ENCODE data around the gene NEU2. TPM values are rescaled to one million over a fixed set of nuclear protein-coding genes. Genes with fewer than 3 reads are reported as not detected.

The NEU2 gene
- total RNA-seq, 2 experiments from 2014 or later, result not detected

DNA sequence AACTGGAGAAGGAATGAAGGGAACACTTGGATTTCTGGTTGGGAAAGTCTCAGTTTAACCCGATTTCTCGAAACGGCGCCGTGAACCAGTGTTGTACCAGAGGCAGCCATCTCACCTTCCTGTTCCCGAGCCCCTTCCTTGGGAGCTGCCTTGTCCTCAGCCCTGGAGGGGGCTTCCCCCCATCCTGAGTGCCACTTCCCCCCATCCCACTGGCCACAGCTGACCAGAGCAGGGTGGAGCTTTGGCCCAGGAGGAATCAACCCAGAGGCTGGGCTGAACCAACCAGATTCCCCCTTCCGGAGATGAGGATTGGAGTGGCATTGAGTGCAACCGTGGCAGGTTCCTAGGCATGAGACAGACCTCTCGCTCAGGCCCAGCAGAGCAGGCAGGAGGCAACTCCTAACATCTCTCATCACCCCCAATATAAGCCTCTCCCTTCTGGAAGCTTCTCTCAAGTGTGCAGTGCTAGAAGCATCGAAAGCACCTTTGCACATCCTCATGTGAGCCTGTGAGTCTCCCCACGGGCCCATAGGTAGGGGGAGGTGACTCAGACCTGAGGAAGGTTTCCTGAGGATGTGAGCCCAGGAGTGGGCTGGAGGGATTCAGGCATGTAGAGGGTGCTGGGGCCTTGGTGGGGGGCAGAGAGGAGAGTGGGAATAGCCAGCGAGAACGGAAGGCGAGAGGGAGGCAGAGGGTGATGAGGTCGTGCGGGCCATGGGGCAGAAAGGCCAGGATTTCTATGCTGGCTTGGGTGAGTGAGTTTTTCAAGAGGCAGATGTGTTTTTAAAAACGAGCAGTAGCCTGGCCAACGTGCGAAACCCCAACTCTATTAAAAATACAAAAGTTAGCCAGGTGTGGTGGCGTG, 31.4 kb upstream of the NEU2 start:
- H3K4me3 Mint-ChIP-seq, result no peak overlapping the region
- DNase-seq (no peak), ATAC-seq (no peak)
- H3K4me1 Mint-ChIP-seq, result no peaks in the 10 kb centered on the region
- CTCF ChIA-PET, result no interaction called here
- POLR2A ChIA-PET, result no interaction called here
- intact Hi-C loops (cut with DNase I, micrococcal nuclease), result no loop called here
- H3K9me3 Mint-ChIP-seq (ENCODE audit: low read depth), result no peaks in the 10 kb centered on the region
- no peaks in the 10 kb centered on the region for H3K36me3 Mint-ChIP-seq (ENCODE audit: low read depth)
- no peak overlapping the region for H3K27ac Mint-ChIP-seq
- no peaks in the 10 kb centered on the region for H3K27me3 Mint-ChIP-seq

DNA sequence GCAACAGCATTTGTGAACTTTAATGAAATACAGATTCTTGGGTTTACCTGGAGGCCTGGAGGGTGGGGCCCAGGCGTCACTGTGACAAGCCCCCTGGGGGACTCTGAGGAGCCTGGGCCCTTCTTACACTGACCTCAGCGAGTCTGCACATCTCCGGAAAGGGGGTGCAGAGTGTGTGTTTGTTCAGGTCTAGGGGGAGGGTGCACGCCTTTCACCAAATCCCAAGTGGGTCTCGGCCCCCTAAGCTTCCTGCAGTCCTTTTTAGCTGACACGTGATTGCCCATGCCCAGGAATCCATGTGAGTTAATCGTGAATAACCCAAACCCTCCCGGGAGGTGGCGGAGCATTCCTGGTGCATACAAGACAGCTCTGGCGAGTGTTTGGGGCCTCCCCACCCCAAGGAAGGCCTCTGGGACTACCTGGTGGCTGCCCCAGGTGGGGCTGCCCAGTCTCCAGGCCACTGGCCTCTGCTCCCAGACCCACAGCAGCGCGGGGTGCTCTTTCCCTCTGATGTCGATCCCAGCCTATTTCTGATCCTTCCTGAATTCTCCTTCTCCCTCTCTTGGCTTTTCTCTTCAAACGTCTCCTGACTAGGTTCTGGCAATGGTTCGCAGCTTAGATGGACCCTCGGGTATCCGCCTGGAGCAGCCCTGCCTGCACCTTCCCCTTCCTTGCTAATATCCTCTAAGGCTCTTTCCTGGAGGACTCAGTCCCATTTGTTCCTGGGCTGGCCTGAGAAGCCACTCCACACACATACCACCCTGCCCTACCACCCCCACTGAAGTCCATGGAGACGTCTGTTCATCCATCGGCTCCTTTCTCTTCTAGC, 29.4 kb upstream of the NEU2 start:
- H3K4me1 Mint-ChIP-seq, result no peaks in the 10 kb centered on the region
- no peak overlapping the region for H3K27ac Mint-ChIP-seq
- no peaks in the 10 kb centered on the region for H3K27me3 Mint-ChIP-seq
- intact Hi-C loops (cut with DNase I, micrococcal nuclease), result no loop called here
- ATAC-seq, result no peak
- DNase-seq, result no peak
- no peak overlapping the region for H3K4me3 Mint-ChIP-seq
- CTCF ChIA-PET, result no interaction called here
- no peaks in the 10 kb centered on the region for H3K9me3 Mint-ChIP-seq (ENCODE audit: low read depth)
- POLR2A ChIA-PET, result no interaction called here
- H3K36me3 Mint-ChIP-seq (ENCODE audit: low read depth), result no peaks in the 10 kb centered on the region

DNA sequence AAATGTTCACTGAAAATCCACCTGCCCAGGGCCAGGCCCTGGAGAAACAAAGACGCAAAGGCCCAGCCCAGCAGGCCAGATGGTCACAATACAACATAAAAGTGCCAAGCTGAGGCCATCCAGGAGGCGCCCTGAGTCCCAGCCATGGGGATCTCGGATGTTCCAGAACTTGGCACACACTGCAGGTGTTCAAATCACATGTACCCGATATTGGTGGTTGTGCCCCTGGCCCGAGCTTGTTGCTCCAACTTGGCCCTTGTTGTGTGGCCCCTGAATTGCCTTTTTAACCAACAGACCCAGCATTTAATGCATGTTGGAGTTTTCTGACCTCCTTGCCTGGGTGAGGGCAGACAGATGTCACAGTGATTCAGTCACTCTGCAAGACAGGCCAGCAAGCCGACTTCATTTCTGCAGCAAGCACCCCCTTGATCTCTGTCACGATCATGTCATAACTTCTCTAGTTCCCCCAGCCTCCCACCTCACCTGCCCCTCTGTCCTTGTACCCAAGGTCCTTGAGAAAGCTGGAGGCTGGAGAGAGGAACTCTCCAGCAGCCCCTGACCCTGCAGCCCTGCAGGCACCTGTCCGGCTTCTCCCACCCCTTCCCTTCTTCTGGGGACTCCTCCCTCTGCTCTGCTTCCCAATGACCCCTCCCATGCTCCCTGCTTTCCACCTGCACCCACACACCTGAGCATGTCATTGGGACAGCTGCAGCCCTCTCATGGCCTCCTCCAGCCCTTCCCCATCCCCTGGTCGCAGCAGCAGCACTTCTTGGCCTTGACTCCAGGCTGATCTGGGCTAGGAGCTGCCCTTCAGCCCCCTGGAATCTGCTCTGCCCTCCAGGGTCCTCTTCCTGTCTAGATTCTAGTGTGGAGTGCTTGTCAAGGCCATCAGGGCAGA, 28.6 kb upstream of the NEU2 start:
- H3K36me3 Mint-ChIP-seq (ENCODE audit: low read depth), result no peaks in the 10 kb centered on the region
- DNase-seq, result no peak
- H3K4me1 Mint-ChIP-seq, result no peaks in the 10 kb centered on the region
- CTCF ChIA-PET, result no interaction called here
- no peaks in the 10 kb centered on the region for H3K27me3 Mint-ChIP-seq
- no peak for ATAC-seq
- intact Hi-C loops (cut with DNase I, micrococcal nuclease), result no loop called here
- H3K27ac Mint-ChIP-seq, result no peak overlapping the region
- no peaks in the 10 kb centered on the region for H3K9me3 Mint-ChIP-seq (ENCODE audit: low read depth)
- H3K4me3 Mint-ChIP-seq, result no peak overlapping the region
- POLR2A ChIA-PET, result no interaction called here

DNA sequence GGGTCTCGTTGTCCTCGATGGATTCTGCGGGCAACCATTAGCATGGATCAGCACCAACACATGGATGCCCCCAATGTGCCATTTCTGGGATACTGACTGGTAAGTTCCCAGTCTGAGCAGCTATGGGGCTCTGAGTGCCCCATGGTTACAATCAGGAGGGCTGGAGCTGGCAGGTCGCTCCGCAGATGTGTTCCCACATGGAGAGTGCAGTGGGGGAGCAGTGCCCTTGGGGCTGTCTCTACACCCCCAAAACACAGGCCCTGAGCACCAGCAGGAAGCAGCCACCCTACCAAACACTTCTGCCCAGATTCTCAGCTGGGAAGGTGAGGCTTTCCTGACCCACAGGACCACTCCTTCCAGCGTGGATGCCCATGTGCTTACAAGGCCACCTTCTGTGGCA, 27.4 kb upstream of the NEU2 start:
- Mint-ChIP-seq H3K4me3 (no peak overlapping the region), H3K9me3 (ENCODE audit: low read depth) (no peaks in the 10 kb centered on the region), H3K4me1 (no peaks in the 10 kb centered on the region), H3K27me3 (no peaks in the 10 kb centered on the region), H3K27ac (no peak overlapping the region), H3K36me3 (ENCODE audit: low read depth) (no peaks in the 10 kb centered on the region)
- DNase-seq, result no peak
- intact Hi-C loops (cut with DNase I, micrococcal nuclease), result no loop called here
- CTCF ChIA-PET, result no interaction called here
- POLR2A ChIA-PET, result no interaction called here
- no peak for ATAC-seq

DNA sequence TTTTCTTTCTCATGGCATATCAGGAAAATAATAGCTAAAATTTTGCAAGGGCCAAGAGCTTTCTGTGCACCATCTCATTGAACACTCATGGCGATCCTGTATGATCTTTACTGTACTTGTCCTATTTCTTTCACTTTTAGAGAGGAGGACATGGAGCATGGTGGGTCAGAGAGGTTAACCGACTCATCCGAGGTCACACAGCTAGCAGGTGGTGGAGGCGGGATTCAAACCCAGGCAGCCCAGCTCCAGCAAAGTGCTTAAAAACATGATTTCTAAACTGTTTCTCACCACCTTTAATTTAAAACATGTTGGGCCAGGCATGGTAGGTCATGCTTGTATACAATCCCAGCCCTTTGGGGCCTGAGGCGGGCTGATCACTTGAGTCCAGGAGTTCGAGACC, 25.8 kb upstream of the NEU2 start:
- Mint-ChIP-seq H3K27ac (no peak overlapping the region), H3K4me1 (no peaks in the 10 kb centered on the region), H3K36me3 (ENCODE audit: low read depth) (no peaks in the 10 kb centered on the region), H3K27me3 (peaks cover 2% of the 10 kb centered on the region), H3K4me3 (no peak overlapping the region), H3K9me3 (ENCODE audit: low read depth) (no peaks in the 10 kb centered on the region)
- ChIA-PET POLR2A (interaction anchor here (0.7 kb wide), 1 partner anchor 258 kb away, joined by 3 read pairs; no protein-coding TSS in a partner anchor), CTCF (interaction anchor here (0.9 kb wide), 1 partner anchor 52 kb away, joined by 3 read pairs; no protein-coding TSS in a partner anchor)
- no peak for DNase-seq
- no peak for ATAC-seq
- intact Hi-C loops (cut with DNase I, micrococcal nuclease), result no loop called here

DNA sequence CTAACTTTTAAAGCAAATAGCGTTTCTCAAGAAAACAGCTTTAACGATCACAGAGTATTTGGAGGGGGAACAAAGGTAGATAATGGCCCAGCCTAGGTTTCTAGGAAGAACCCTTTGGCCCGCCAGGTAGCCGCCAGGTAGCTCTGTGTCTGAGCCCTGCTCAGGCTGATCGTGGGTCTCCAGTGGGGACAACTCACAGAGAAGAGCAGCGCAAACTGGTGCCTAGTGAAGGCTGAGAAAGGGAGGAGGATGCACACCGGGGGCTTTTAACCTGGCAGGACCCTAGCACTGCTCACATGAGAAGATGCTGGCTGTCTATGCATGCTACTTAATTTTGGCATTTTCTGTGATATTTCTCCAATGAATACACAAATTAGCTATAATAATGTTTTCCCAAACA, 25.2 kb upstream of the NEU2 start:
- intact Hi-C loops (cut with DNase I, micrococcal nuclease), result no loop called here
- Mint-ChIP-seq H3K4me1 (no peaks in the 10 kb centered on the region), H3K36me3 (ENCODE audit: low read depth) (no peaks in the 10 kb centered on the region), H3K9me3 (ENCODE audit: low read depth) (no peaks in the 10 kb centered on the region), H3K27ac (no peak overlapping the region), H3K4me3 (no peak overlapping the region), H3K27me3 (peaks cover 2% of the 10 kb centered on the region)
- ChIA-PET CTCF (interaction anchor here (0.9 to 1.2 kb wide), 2 partner anchors 10 to 52 kb away, joined by 3 read pairs; no protein-coding TSS in a partner anchor), POLR2A (no interaction called here)
- no peak for DNase-seq
- ATAC-seq, result no peak

DNA sequence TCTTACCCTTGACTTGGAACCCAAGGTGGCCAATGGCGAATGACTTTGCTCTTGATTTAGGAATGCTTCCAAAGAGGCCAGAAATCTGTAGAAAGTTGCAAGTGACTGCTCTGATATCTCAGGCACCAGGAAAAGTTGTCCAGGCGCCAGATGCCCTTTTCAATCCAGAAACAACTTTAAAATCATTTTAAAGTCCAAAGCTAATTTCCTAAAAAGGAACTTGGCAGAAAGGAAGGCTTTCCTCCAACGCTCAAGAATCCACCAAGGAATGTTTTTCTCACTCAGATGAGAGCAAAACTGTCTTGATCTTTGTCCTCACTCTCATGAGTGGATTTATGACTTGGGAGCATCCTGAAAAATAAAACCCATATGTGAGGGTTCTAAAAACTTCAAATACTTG, 24.7 kb upstream of the NEU2 start:
- no peaks in the 10 kb centered on the region for H3K9me3 Mint-ChIP-seq (ENCODE audit: low read depth)
- H3K27ac Mint-ChIP-seq, result no peak overlapping the region
- intact Hi-C loops (cut with DNase I, micrococcal nuclease), result no loop called here
- ChIA-PET POLR2A (no interaction called here), CTCF (interaction anchor here (1.2 kb wide), 1 partner anchor 9 kb away, joined by 3 read pairs; no protein-coding TSS in a partner anchor)
- peaks cover 2% of the 10 kb centered on the region for H3K27me3 Mint-ChIP-seq
- no peaks in the 10 kb centered on the region for H3K36me3 Mint-ChIP-seq (ENCODE audit: low read depth)
- DNase-seq (no peak), ATAC-seq (no peak)
- no peaks in the 10 kb centered on the region for H3K4me1 Mint-ChIP-seq
- no peak overlapping the region for H3K4me3 Mint-ChIP-seq

DNA sequence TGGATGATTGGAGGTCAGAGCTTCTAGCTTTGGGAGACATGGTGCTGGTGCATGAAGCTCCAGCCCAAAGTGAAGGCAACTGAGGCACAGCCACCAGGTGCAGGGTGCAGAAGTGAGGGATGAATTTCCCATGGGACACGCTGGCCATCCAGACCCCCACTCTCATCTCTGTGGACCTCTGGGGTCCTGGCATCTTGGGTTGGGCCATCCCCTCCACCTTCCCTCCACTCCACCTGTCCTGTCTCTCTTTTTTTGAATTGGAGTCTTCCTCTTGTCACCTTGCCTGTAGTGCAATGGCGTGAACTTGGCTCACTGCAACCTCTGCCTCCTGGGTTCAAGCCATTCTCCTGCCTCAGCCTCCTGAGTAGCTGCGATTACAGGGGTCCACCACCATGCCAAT, 22.8 kb upstream of the NEU2 start:
- CTCF ChIA-PET, result no interaction called here
- ATAC-seq, result no peak
- H3K27me3 Mint-ChIP-seq, result peaks cover 2% of the 10 kb centered on the region

DNA sequence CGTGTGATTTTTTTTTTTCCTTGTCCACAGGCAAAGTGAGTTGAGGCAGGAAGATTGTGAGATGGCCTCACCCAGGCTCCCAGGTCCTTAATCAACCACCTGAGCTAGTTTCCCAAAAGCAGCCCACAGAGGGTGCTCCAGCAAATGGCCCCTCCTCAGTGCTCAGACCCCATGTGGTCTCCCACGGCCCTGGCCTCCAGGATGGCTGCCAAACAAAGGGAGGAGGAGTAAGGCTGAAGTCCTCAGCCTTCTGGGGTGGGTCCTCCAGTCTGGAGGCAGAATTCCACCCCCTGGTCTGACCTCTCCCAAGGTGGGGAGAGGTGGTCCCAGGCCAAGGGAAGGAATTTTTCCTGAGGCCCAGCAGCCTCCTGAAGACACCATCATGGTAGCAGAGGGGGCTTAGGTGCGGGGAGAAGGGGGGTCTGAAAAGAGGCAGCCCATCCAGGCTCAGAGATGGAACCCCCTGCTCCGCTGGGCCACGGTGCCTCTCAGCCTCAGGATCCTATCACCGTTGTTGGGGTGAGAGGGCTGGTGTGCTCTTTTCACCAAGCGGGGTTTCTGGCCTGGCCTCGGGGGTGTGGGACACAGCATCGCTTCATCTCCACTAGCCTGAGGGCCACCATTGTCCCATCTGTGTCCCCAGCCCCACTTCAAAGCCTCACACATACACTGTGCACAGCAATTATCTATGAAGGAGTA, 21.8 kb upstream of the NEU2 start:
- ChIA-PET POLR2A (no interaction called here), CTCF (no interaction called here)
- Mint-ChIP-seq H3K27me3 (peaks cover 2% of the 10 kb centered on the region), H3K4me3 (no peak overlapping the region), H3K4me1 (no peaks in the 10 kb centered on the region), H3K27ac (no peak overlapping the region), H3K36me3 (ENCODE audit: low read depth) (no peaks in the 10 kb centered on the region), H3K9me3 (ENCODE audit: low read depth) (no peaks in the 10 kb centered on the region)
- intact Hi-C loops (cut with DNase I, micrococcal nuclease), result no loop called here
- no peak for DNase-seq
- ATAC-seq, result no peak

More for the DNA sequence above, 22.8 kb upstream of the NEU2 start:
- H3K36me3 Mint-ChIP-seq (ENCODE audit: low read depth), result no peaks in the 10 kb centered on the region
- H3K4me1 Mint-ChIP-seq, result no peaks in the 10 kb centered on the region
- no peaks in the 10 kb centered on the region for H3K9me3 Mint-ChIP-seq (ENCODE audit: low read depth)
- intact Hi-C loops (cut with DNase I, micrococcal nuclease), result no loop called here
- H3K27ac Mint-ChIP-seq, result no peak overlapping the region
- POLR2A ChIA-PET, result no interaction called here
- DNase-seq, result no peak
- no peak overlapping the region for H3K4me3 Mint-ChIP-seq

DNA sequence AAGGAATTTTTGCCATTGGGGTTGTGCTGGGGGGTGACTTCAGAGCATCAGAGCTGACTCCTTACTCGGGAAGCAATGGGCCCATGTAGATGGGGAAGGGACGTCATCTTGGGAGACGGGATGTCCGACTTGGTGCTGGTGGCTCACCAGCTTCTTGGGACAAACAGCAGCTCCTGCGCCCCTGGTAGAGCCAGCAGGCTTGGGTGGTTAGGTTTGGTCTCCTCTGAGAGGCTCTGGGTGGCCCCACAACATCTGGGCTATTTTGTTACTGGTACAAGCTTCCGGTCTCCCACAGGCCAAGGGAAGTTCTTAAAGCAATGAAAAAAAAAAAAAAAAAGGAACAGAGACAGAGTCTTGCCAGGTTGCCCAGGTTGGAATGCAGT, 21.2 kb upstream of the NEU2 start:
- Mint-ChIP-seq H3K27me3 (peaks cover 2% of the 10 kb centered on the region), H3K36me3 (ENCODE audit: low read depth) (no peaks in the 10 kb centered on the region), H3K9me3 (ENCODE audit: low read depth) (no peaks in the 10 kb centered on the region), H3K27ac (no peak overlapping the region), H3K4me1 (no peaks in the 10 kb centered on the region), H3K4me3 (no peak overlapping the region)
- ChIA-PET POLR2A (no interaction called here), CTCF (no interaction called here)
- no peak for ATAC-seq
- no peak for DNase-seq
- intact Hi-C loops (cut with DNase I, micrococcal nuclease), result no loop called here

DNA sequence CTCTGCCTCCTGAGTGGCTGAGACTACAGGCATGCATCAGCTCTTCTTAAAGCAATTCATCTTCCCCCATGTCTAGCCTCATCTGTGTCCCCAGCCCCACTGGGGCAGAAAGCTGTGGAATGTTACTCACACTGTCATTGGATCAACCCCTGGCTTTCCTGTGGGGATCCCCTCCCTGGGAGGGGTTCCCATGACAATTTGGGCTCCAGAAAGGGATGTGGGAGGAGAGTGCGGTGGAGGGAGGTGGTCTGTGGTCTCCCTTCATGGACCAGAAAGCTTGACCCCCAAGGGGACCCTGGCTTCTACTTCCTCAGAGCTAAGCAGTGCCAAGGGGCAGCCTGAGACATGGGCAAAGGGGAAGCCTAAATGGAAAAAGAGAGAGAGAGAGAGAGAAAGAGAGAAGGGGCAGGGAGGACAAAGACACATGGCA, 20.8 kb upstream of the NEU2 start:
- Mint-ChIP-seq H3K9me3 (ENCODE audit: low read depth) (no peaks in the 10 kb centered on the region), H3K36me3 (ENCODE audit: low read depth) (no peaks in the 10 kb centered on the region), H3K27me3 (peaks cover 2% of the 10 kb centered on the region), H3K4me1 (no peaks in the 10 kb centered on the region), H3K27ac (no peak overlapping the region), H3K4me3 (no peak overlapping the region)
- CTCF ChIA-PET, result no interaction called here
- intact Hi-C loops (cut with DNase I, micrococcal nuclease), result no loop called here
- ATAC-seq (no peak), DNase-seq (no peak)
- POLR2A ChIA-PET, result interaction anchor here (0.6 kb wide), 1 partner anchor 383 kb away, joined by 3 read pairs; no protein-coding TSS in a partner anchor

Data from activated CD4-positive, alpha-beta T cell treated with anti-CD3 and anti-CD28 coated beads for 36 hours (primary cell).